HG02840 (cell line): ENCODE results near the gene LINC00305.

Source experiments
- ATAC-seq: cut with Tn5 transposase; IDR thresholded peaks from one replicate; pipeline ENCODE4 v1.9.1; 2021; ENCODE audit warnings: mild to moderate bottlenecking, moderate library complexity, moderate number of reproducible peaks; ENCODE audit not compliant: unreplicated experiment, low FRiP score

The LINC00305 gene

GRCh38 chr18:64148988-64149387 is at the start of gene LINC00305:
Gene LINC00305 (minus strand): TSS chr18:64149088.
- no peak for ATAC-seq

- no peak for ATAC-seq
Observed at GRCh38 chr18:64191069-64191468, 42.2 kb upstream of the LINC00305 start.

DNA sequence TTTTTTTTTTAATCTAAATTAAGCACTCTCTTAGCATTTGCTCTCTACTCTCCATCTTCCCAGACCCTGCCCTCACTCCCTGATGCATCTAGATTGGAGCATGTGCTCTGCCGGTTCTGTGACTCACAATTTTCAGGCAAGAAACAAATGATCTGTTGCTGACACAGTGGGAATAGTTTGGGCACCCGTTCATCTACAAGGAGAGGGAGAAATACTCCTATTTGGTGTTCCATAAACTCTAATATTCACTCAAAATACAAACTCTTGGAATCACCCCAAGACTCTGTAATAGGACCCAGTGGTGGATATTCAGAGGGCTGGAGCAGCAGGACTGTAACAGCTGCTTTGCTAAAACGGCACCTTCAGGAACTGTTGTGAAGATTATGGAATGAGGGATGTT is 37.1 kb upstream of the LINC00305 start:
- ATAC-seq, result no peak

GRCh38 chr18:64183665-64184064 is 34.8 kb upstream of the LINC00305 start:
- no peak for ATAC-seq

DNA sequence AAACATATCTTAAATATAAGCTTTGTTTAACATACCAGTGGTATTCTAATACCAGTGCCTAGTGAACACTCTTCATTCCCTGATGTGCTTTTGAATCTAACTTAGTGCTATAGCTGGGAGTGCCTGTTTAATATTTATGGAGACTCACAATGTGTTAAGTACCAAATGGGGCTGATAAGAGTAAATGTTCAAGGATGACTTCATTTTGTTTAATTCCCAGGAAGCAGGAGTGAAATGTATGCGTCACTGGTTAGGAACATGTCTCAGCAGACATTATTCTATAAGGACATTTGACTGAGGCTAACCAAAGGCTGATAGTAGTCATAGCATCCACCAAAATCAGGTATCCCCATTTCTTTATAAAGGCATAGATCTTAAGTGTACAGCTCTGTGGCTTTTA is 31.7 kb upstream of the LINC00305 start:
- no peak for ATAC-seq

DNA sequence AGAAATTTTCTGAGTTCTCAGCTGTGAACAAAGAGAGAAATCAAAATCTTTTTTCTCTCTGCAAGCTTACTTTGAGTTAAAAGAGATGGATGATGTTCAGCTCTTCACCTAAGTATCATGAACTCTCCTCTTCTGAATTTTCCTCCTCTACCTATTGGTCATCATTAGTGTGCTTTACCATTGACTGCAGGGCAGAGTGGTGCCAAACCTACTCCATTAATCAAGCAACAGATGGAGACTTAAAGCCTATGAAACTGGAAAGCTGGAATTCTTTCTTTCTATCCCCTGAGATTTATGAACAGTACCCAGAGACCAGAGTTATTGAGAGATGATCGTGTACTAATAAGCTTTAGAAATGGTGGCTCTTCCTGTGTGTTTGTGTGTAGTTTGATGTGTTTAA is 31.3 kb upstream of the LINC00305 start:
- no peak for ATAC-seq

DNA sequence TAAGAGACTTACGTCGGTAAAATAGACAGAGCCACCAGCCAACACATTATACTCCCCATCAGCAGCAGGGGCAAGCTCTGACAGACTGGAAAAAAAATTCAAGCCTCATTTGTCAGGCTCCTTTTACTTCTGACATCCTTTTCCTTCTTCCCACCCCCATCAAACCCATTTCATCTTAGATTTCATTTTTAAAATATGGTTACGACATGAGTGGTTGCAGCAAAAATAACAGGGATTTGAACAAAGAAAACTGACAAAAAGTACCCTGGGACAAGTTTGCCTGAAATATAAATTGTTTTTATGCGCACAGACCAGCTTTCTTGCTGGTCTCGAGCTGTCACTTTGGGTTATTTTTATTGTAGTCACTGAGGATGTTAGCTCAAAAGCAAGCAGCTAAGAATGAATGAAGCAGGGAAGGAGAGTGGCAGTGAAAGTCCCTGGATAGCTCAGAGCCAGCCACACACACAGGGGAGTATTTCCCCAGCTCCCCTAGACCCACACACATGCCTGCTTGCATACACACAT is 30.7 kb upstream of the LINC00305 start:
- no peak for ATAC-seq

GRCh38 chr18:64178860-64179259 is 30.0 kb upstream of the LINC00305 start:
- no peak for ATAC-seq

GRCh38 chr18:64175432-64175831 is 26.5 kb upstream of the LINC00305 start:
- no peak for ATAC-seq

GRCh38 chr18:64171576-64171975 is 22.7 kb upstream of the LINC00305 start:
- no peak for ATAC-seq

GRCh38 chr18:64167408-64167925 is 18.6 kb upstream of the LINC00305 start:
- no peak for ATAC-seq

DNA sequence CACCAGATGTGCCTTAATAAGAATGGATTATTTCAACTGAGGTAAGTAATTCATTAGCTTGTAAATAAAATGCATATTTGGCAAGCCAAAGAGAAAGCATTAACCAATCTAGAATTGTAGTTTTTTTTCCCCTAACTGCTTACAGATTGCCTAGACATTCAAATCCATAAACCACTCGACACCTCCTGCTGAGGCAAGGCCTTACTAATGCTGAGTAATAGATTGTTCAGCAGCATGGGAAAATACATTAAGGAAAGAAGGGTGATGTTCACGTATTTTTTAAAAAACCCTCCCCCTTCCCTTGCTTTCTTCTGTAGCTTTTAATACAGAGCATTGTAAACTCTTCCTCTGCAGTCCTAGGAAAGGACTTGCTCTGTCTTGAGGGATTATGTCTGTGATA is 17.0 kb upstream of the LINC00305 start:
- ATAC-seq, result no peak

DNA sequence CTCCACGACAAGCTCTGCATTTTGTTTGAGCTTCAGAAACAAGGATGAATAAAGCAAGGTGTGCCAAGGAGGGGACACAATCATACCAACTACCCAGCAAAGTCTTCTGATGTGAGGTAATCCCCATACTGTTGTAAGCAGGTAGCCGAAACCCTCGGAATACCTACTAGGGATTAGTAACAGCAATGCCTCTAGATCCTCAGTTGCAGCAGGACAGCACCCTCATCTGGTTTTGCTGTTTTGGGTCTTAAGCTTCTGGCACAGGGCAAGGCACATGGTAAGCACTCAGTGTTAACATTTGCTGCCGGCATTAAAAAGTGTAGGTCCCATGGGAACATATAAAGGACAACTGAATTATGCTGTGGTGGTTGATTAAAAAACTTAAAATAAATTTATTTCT is 16.0 kb upstream of the LINC00305 start:
- no peak for ATAC-seq

DNA sequence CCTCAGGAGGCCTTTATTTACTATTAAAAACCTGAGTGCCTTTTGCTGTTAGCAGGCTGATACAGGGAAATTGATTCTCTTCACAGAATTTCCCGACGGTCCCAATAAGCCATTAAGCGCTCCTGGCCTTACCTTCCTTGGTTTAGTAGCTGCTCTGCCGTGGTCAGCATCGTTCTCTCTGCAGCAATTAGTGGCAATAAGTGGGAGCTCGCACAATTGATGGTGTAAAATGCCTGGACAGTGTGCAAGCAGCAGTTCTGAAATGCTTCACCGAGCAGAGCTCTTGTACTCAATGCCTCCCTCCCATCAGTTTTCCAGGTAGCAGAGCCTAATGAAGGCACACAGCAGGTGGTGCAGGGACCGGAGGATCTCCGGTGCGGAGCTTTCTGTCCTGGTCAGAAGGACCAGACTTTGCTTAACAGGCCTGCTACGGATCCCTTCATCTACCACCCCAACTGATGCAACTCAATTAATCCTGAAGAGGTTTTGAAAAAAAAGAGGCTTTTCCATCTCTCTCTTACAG is 1.1 kb upstream of the LINC00305 start:
- no peak for ATAC-seq

DNA sequence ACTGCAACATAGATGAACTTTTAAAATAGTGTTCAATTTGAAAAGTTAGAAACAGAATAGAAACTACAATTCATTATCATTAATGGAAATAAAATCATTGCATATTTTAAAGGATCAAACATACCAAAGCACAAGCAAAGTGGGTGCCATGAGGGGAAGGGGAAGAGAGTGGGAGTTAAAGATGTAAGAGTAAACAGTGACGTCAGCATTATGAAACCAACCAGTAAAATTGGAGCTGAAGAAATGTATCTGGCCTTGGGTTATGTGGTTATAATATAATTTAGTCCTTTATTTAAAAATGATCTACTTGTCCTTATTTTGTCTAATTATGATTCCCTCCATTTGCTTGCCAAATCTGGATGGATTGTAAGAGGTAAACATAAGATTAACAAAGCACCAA is 6.0 kb downstream of the LINC00305 start:
- ATAC-seq, result no peak

DNA sequence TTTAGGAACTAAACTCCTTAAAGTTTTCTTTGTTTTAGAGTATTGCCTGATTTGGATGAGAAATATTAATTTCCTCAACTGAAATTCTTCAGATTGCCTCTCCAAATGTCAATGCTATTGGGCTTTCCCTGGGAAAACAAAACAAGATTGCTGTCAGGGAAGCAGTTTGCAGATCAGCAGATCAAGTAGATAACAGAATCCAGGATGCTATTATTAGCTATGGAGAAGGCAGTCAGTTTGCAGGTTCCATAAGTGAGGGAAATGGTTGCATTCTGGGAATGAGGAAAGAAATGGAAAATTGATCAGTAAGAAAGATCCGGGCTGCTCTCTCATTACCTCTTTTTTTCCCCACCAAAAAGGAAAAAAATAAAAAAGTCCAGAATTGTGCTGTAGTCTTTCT is 11.0 kb downstream of the LINC00305 start:
- no peak for ATAC-seq

- ATAC-seq, result no peak
Observed at GRCh38 chr18:64134044-64134747, 14.7 kb downstream of the LINC00305 start.

- ATAC-seq, result no peak
Observed at GRCh38 chr18:64132871-64133270, 16.0 kb downstream of the LINC00305 start.

GRCh38 chr18:64131314-64131713 is 17.6 kb downstream of the LINC00305 start:
- ATAC-seq, result no peak

GRCh38 chr18:64127172-64127571 is 21.7 kb downstream of the LINC00305 start:
- no peak for ATAC-seq

DNA sequence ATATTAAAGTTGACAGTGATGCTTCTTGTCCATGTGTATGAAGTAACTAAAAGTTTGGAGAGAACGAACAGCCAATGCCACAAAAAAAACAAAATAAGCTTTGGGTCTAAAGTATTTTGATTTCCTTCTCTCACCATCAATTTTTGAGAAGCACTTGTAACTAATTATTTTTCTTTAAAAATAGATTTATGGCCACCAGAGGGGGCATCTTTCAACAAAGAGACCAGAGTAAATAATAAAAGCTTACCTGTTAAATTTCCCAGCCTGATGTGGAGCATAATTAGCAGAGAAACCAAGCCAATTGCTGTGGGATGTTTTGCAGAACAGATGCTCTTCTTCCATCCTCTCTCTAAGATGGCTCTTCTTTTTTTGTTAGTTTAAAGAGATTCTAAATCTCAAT is 29.0 kb downstream of the LINC00305 start:
- ATAC-seq, result no peak

GRCh38 chr18:64118406-64118805 is 30.5 kb downstream of the LINC00305 start:
- ATAC-seq, result no peak
